ENCODE measurements around the gene ARHGAP9.

GRCh38 chr12:57458665-57459054, 21.0 kb downstream of the ARHGAP9 start:
- TF ChIP-seq, protein P1, sequence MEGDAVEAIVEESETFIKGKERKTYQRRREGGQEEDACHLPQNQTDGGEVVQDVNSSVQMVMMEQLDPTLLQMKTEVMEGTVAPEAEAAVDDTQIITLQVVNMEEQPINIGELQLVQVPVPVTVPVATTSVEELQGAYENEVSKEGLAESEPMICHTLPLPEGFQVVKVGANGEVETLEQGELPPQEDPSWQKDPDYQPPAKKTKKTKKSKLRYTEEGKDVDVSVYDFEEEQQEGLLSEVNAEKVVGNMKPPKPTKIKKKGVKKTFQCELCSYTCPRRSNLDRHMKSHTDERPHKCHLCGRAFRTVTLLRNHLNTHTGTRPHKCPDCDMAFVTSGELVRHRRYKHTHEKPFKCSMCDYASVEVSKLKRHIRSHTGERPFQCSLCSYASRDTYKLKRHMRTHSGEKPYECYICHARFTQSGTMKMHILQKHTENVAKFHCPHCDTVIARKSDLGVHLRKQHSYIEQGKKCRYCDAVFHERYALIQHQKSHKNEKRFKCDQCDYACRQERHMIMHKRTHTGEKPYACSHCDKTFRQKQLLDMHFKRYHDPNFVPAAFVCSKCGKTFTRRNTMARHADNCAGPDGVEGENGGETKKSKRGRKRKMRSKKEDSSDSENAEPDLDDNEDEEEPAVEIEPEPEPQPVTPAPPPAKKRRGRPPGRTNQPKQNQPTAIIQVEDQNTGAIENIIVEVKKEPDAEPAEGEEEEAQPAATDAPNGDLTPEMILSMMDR (conservative IDR thresholded peaks at IDR 0.05; ENCODE audit: low read depth, low read length), result no peak
- no peak for TF ChIP-seq EZH2 (IDR thresholded peaks at IDR 0.05; ENCODE audit: borderline replicate concordance, low read depth, low read length, poor library complexity, severe bottlenecking)

Data from A673 (cell line).